HG03558 (cell line): Measurements from ENCODE around the gene ARL6.
"Not testable (repeated sequence)": the region's sequence is repeated elsewhere in the genome, so short reads cannot be mapped to it uniquely, and the experiment has no call there.

Experiments
- ATAC-seq: cut with Tn5 transposase; IDR thresholded peaks from one replicate; pipeline ENCODE4 v1.9.1; 2021; ENCODE audit warnings: moderate number of reproducible peaks; ENCODE audit not compliant: unreplicated experiment; ENCODE audit errors: extremely low read depth

ARL6 gene

GRCh38 chr3:97820780-97821179, 56.2 kb downstream of the ARL6 start:
- no peak for ATAC-seq

DNA sequence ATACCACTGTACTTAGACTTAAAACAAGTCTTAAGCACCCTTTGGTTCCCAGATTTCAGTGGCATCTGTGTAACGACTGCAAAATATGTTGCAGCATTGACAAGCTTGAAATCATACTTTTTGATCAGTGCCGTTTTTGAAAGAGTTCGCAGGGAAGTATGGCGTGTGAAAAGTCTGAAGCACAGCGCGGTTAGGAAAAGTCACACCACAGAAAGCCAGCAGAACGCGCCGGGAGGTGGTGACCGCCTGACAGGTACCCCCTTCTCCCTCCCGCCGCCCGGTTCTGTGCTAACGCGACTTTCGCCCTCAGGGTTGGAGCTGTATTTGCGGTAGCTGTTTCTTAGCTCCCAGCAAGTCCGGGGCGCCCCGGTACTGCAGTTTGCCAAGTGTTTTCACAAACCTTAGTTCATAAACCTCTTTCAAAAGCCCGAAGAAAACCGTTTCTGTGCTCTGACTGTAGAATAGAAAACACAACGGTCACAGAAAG, 56.8 kb downstream of the ARL6 start:
- peak; percentile 23 for ATAC-seq

DNA sequence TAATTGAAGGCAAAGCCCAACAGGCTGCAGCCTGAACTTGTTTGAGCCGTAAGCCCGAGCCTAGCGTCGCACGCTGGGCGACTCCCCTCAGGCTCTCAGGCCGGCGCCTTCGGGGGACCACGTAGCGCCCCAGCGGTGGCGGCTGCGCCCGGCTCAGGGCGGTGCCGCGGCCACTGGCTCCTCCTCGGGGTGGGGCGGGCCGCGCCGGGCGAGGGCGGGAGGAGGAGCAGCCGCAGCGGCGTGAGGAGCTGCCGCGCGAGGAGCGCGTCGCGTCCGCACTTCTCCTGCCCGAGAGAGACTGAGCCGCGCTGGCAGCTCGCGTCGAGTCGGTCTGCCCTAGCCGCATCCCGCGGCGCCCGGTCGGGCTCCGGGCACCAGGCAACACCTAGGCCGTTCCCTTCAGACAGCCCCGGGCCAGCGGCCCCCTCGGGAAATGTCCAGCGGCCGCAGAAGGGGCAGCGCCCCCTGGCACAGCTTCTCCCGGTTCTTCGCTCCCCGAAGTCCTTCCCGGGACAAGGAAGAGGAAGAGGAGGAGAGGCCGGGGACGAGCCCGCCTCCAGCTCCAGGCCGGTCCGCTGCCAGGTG, 57.3 kb downstream of the ARL6 start, which contains the start of gene CRYBG3:
Gene CRYBG3 (plus strand): TSS at position 238 of the 585 bp plus-strand sequence. CDS start 196 bp downstream, at position 434.
- peak; percentile 97 for ATAC-seq

- ATAC-seq = peak; percentile 2
Measured at GRCh38 chr3:97822359-97822775, 57.8 kb downstream of the ARL6 start.

GRCh38 chr3:97823046-97824004, 58.8 kb downstream of the ARL6 start:
- ATAC-seq = no peak

DNA sequence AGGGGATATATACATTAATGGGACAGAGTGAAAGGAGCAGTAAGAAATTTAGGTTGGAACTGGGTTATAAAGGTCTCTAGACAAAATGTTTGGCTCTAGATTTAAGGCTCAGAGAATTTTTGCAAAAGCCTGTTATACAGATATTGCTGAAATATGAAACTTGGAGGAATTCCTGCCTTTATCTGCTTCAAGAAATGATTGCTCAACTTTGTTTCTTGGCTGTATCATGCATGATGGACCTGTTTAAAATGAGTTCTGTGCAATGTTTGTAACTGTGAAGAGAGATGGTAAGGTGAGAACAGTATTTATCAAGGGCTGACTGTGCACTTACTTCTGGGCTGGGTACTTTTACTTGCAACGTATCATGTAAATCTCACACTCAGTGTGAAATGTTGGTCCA, 60.5 kb downstream of the ARL6 start:
- no peak for ATAC-seq

DNA sequence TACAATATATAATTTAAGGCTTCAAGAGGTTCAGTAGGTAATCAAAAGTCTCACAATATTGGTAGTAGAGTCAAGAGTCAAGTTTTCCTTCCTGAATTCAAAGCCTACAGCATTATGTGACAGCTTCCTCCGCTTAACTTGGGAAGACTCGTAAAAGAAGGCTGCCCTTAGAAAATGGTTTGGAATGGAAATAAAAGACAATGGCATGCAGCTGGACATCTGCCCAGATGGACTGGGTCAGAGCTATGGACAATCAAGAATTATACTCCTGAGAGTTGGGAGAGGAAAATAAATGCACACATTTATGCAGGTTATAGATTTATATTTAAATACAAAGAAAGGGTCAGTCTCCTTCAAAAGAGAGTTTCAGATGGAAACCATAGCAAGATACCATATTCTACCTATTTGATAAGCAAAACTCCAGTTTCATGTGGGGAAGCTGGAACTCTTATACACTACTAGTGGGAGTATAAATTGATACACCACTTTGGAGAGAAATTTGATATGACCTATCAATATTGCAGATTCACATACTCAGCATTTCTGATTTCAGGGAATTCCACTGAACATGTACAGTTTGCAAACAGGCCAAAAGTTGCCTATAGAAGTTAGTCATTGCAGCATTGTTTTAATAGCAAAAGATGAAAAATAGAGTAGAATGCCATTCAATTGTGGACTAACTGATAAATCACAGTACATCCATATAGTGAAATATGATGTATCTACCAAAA, 63.3 kb downstream of the ARL6 start:
- no peak for ATAC-seq

DNA sequence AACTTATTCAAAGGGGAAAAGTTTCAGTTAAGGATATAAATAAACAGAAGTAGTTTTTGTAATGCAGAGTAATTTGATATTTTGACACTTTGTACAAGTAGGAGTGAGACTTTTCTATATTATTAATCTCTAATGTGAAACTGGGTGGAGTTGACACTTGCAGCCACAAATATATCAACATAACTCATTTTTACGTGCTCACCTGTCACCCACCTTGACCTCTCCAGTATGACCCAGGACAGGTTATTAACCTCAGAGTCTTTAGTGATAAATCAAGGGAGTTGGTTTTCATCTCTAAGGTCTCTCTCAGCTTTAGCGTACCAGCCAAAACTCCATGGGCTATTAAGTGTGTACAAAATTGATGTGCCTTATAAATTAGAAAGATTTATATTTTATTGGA, 64.6 kb downstream of the ARL6 start:
- no peak for ATAC-seq

DNA sequence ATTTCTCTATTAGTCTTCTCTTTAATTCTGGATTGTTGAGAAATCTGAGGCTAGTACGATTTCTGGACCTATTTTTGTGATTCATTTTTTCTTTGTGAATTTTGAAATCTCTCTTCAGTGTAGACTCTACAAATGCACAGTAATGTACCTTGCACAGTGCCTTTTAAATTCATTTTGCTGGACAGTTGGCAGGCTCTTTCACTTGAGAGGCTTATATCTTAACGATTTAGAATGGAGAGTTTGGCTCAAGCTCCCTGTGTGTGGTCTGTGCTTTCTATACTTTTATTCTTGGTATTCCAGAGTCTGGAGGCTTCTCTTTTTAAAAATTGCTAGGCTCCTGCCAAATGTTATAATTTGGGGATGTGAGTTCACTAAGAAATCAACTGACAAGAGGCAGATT, 66.1 kb downstream of the ARL6 start:
- no peak for ATAC-seq

GRCh38 chr3:97831140-97831539, 66.6 kb downstream of the ARL6 start:
- ATAC-seq = no peak

DNA sequence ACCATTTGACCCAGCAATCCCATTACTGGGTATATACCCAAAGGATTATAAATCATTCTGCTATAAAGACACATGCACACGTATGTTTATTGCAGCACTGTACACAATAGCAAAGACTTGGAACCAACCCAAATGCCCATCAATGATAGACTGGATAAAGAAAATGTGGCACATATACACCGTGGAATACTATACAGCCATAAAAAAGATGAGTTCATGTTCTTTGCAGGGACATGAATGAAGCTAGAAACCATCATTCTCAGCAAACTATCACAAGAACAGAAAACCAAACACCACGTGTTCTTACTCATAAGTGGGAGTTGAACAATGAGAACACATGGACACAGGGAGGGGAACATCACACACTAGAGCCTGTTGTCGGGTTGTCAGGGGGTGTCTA, 68.6 kb downstream of the ARL6 start:
- not testable (repeated sequence) for ATAC-seq

DNA sequence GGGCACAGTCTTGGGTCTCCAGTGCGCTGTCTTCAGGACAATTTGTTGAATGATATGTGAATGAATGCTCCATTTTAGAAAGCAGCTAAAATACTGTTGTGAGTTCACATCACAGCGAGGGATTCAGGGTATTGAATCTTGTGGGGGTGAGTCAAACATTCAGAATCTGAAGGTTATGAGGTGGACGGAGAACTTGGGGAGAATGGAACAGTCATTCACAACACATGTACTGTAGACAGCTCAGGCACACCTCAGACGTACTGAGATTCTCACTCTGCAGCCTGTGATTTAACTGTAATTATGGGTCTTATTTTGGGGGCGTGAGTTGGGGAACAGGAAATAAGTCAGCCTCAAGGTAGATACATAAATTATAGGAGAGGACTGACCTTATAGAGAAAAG, 71.2 kb downstream of the ARL6 start:
- no peak for ATAC-seq

GRCh38 chr3:97838393-97838792, 73.8 kb downstream of the ARL6 start:
- no peak for ATAC-seq

DNA sequence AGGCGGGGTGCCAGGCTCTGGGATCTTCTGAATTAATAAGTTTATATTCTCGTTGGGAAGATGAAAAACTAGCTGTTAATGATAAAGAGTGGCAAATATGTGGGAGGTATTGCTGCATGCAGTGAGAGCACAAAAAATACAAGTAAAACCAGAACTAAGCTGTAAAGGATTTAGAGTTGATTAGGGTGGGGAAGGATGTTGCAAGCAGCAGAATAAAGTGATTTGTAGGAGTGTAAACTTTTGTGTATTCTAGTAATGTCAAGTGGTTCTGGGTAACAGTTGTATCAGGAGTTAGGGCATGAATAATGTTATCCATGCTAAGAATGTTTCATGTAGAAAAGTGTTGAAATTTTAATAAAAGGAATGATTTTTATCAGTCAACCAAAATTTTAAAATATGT, 75.4 kb downstream of the ARL6 start:
- no peak for ATAC-seq

- no peak for ATAC-seq
Measured at GRCh38 chr3:97841304-97841703, 76.7 kb downstream of the ARL6 start.

- ATAC-seq = no peak
Measured at GRCh38 chr3:97841956-97842355, 77.4 kb downstream of the ARL6 start.

GRCh38 chr3:97848779-97849178, 84.2 kb downstream of the ARL6 start:
- no peak for ATAC-seq
